A673 (cell line): ENCODE measurements around the gene WIPF3. TPM values are rescaled to one million over a fixed set of nuclear protein-coding genes. Genes with fewer than 3 reads are reported as not detected.
A peak's percentile ranks its signal among the peaks of the same experiment; 100 is the strongest.

Experiments used
- BruUV-seq: library from RNA; stranded (reverse); fragments of 400-500 nt; replicated peaks from 2 replicates; lab custom pipeline; 2021; lab: Mats Ljungman, UMichigan
- CTCF ChIA-PET: fragments of 300-600 bp; sonication (Branson Sonifier 250); formaldehyde crosslinking; loops from one replicate; lab custom pipeline; 2022; ENCODE audit warnings: antibody characterized with exemption; lab: Charles Lee
- POLR2A ChIA-PET: fragments of 300-600 bp; sonication (Branson Sonifier 250); formaldehyde crosslinking; loops from one replicate; lab custom pipeline; 2022; ENCODE audit warnings: antibody characterized with exemption; ENCODE audit not compliant: low non-redundant PET; lab: Charles Lee
- DNase-seq: peaks from one replicate; pipeline ENCODE4 v3.0.0-alpha.2; 2015; ENCODE audit warnings: low spot score
- H3K27ac ChIP-seq: fragments of 200-600 bp; sonication (generic); 2 replicates; pipeline ENCODE4 v1.5.1; 2016; ENCODE audit warnings: mixed run types, low read depth, mild to moderate bottlenecking, mixed read lengths, antibody characterized with exemption, low read length; ENCODE audit not compliant: poor library complexity, severe bottlenecking
- H3K27me3 ChIP-seq: fragments of 200-600 bp; sonication (generic); replicated peaks from 2 replicates; pipeline ENCODE4 v1.6.1; 2017; ENCODE audit warnings: mixed run types, low read depth, mild to moderate bottlenecking, mixed read lengths, antibody characterized with exemption, low read length; ENCODE audit not compliant: insufficient read depth, poor library complexity
- H3K36me3 ChIP-seq: fragments of 200-600 bp; sonication (generic); 2 replicates; pipeline ENCODE4 v1.6.1; 2016; ENCODE audit warnings: mixed run types, mild to moderate bottlenecking, mixed read lengths, antibody characterized with exemption, low read length; ENCODE audit not compliant: insufficient read depth, poor library complexity, severe bottlenecking
- H3K4me1 ChIP-seq: fragments of 200-600 bp; sonication (generic); 2 replicates; pipeline ENCODE4 v1.6.1; 2017; ENCODE audit warnings: mixed run types, mild to moderate bottlenecking, mixed read lengths, antibody characterized with exemption, low read length; ENCODE audit not compliant: insufficient read depth, poor library complexity, severe bottlenecking
- H3K4me3 ChIP-seq: fragments of 200-600 bp; sonication (generic); 2 replicates; pipeline ENCODE4 v1.5.1; 2016; ENCODE audit warnings: low read depth, mixed run types, mild to moderate bottlenecking, mixed read lengths, low read length; ENCODE audit not compliant: poor library complexity, severe bottlenecking
- H3K9me3 ChIP-seq: fragments of 200-600 bp; sonication (generic); 2 replicates; pipeline ENCODE4 v1.6.1; 2016; ENCODE audit warnings: mixed run types, low read depth, mild to moderate bottlenecking, mixed read lengths, antibody characterized with exemption, low read length; ENCODE audit not compliant: poor library complexity, severe bottlenecking
- CTCF ChIP-seq: fragments of 300-800, 200-600 bp; sonication (generic); conservative IDR thresholded peaks from 2 replicates; pipeline ENCODE4 v1.5.1; 2017; ENCODE audit warnings: low read depth, mild to moderate bottlenecking, antibody characterized with exemption, low read length, moderate library complexity, mixed read lengths
- EZH2 ChIP-seq: fragments of 200-600 bp; sonication (generic); IDR thresholded peaks from 2 replicates; pipeline ENCODE4 v1.6.1; 2017; ENCODE audit warnings: borderline replicate concordance, low read depth, mild to moderate bottlenecking, mixed read lengths, antibody characterized with exemption, low read length; ENCODE audit not compliant: poor library complexity, severe bottlenecking
- intact Hi-C: fragments of 100-400 bp; cut with micrococcal nuclease; formaldehyde crosslinking; loops from one replicate; pipeline ENCODE4 v1.10.0; 2022; ENCODE audit not compliant: unreplicated experiment
- total RNA-seq: library from RNA; stranded (reverse); gene quantifications from 2 replicates; pipeline ENCODE4 v1.2.3, GENCODE V29; 2021

Gene WIPF3
- total RNA-seq, 1 experiment from 2014 or later, result 0.21 TPM

- Histone ChIP-seq H3K27ac (no peak overlapping the region), H3K36me3 (no peaks in the 10 kb centered on the region), H3K4me3 (no peak overlapping the region), H3K9me3 (no peaks in the 10 kb centered on the region), H3K27me3 (no peaks in the 10 kb centered on the region), H3K4me1 (no peaks in the 10 kb centered on the region)
- no peak for TF ChIP-seq CTCF
- no peak for TF ChIP-seq EZH2
- DNase-seq, result no peak
- intact Hi-C loops, result loop anchor here (5.0 kb wide), 1 partner anchor 185 kb away; no protein-coding TSS in a partner anchor
- BruUV-seq, result no TSS peak
- POLR2A ChIA-PET, result no interaction called here
- CTCF ChIA-PET, result no interaction called here
Measured at GRCh38 chr7:29877196-29877595, 70.9 kb downstream of the WIPF3 start.

DNA sequence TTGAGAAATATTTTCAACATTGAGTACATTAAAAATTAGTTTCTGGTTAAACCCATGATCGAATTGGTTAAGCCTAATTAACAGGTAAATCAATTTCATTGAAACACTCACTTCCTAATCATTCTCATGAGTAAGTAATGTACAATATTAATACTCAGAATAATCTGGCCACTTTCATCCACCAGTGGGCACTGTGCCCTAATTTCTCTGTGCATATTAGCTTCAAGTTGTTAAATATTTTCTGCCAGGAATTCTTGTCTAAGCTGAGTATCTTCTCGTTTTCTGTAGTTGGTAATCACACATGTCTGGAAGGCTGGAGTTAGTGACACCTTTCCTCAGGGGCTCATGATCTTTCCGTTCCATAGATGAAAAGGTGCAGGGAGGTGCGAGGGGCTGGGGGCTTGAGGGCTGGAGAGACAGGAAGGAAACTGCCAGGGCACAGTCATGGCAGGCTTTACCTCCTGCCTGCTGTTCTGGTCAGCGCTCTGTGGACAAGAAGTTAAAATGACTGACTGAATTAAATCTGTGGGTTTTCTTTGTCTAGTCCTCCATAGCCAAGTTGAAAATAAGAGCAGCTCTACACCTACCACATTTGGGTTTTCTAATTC is 71.9 kb downstream of the WIPF3 start:
- peak; percentile 66 for DNase-seq
- Histone ChIP-seq H3K4me3 (no peak overlapping the region), H3K9me3 (no peaks in the 10 kb centered on the region), H3K4me1 (no peaks in the 10 kb centered on the region), H3K36me3 (no peaks in the 10 kb centered on the region), H3K27me3 (no peaks in the 10 kb centered on the region), H3K27ac (no peak overlapping the region)
- TF ChIP-seq EZH2, result no peak
- TF ChIP-seq CTCF, result peak; percentile 76
- BruUV-seq, result no TSS peak
- ChIA-PET CTCF (interaction anchor here (0.9 to 1.9 kb wide), 4 partner anchors 12 to 183 kb away, joined by 3 to 9 read pairs (median 4); no protein-coding TSS in a partner anchor), POLR2A (interaction anchor here (0.7 kb wide), 1 partner anchor 215 kb away, joined by 3 read pairs; no protein-coding TSS in a partner anchor)
- intact Hi-C loops, result loop anchor here (2.0 to 5.0 kb wide), 2 partner anchors 43 to 184 kb away; no protein-coding TSS in a partner anchor

GRCh38 chr7:29879609-29880008 is 73.3 kb downstream of the WIPF3 start:
- no peak for DNase-seq
- POLR2A ChIA-PET, result no interaction called here
- no peaks in the 10 kb centered on the region for H3K27me3 ChIP-seq
- no TSS peak for BruUV-seq
- no peak overlapping the region for H3K4me3 ChIP-seq
- TF ChIP-seq CTCF (no peak), EZH2 (no peak)
- CTCF ChIA-PET, result interaction anchor here (1.9 kb wide), 1 partner anchor 182 kb away, joined by 9 read pairs; no protein-coding TSS in a partner anchor
- H3K36me3 ChIP-seq, result no peaks in the 10 kb centered on the region
- intact Hi-C loops, result loop anchor here (2.0 to 5.0 kb wide), 2 partner anchors 41 to 183 kb away; no protein-coding TSS in a partner anchor
- H3K9me3 ChIP-seq, result no peaks in the 10 kb centered on the region
- H3K27ac ChIP-seq, result no peak overlapping the region
- no peaks in the 10 kb centered on the region for H3K4me1 ChIP-seq
